Kidney capillary endothelial cell (primary cell): Measurements from ENCODE around the gene TAOK1.

Experiments
- DNase-seq: peaks from one replicate; pipeline ENCODE4 v3.0.0-alpha.2; 2018; ENCODE audit warnings: low spot score

The TAOK1 gene

GRCh38 chr17:29379084-29379991 lies 10.8 kb upstream of the TAOK1 start:
- no peak for DNase-seq

DNA sequence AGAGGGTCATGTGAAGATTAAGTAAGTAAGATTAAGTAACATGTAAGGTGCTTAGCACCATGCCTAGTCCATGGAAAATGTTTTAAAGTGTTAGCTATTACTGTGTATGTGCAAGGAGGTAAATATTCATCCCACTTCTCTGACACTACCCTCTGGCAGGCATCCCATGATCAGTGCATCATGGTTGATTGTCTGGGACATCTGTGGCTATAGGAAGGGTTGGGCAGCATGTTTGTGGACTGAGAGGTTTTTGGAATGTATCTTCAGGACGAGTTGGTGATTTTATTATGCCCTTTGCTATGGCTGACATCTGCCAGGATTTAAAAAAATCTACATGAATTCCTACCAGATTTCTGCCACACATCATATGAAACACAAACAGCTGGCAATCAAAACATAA lies 6.5 kb upstream of the TAOK1 start:
- no peak for DNase-seq

DNA sequence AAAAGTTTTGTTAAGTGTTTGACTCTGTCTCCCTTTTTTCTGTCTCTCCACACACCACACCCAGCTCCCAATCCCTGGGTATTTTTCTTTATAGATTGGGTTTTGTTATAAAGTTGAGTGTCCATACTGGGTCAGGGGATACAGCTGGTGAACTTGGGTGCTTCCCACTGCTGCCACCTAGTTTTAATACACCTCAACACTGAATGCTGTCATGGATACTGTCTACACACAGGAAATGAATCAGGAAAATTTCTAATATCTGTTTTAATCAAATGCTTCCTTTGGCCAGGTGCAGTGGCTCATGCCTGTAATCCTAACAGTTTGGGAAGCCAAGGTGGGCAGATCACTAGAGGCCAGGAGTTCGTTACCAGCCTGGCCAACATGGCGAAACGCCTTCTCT lies 5.3 kb upstream of the TAOK1 start:
- no peak for DNase-seq

GRCh38 chr17:29386760-29387159 lies 3.4 kb upstream of the TAOK1 start:
- DNase-seq, result no peak

- no peak for DNase-seq
Observed at GRCh38 chr17:29388937-29389336, 1.2 kb upstream of the TAOK1 start.

GRCh38 chr17:29390851-29391631 lies 878 bp downstream of the TAOK1 start:
- no peak for DNase-seq

GRCh38 chr17:29393436-29393835 lies 3.3 kb downstream of the TAOK1 start:
- DNase-seq, result no peak

DNA sequence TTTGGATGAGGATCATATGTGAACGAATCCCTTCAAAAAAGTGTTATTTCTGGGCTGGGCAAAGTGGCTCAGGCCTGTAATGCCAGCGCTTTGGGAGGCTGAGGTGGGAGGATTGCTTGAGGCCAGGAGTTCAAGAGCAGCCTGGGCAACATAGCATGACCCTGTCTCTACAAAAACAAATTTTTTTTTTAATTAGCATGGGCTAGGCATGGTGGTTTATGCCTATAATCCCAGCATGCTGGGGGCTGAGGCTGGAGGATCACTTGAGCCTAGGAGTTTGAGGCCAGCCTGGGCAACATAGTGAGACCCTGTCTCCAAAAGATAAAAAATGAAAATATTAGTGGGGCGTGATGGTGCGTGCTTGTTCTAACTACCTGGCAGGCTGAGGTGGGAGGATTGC lies 4.6 kb downstream of the TAOK1 start:
- no peak for DNase-seq

DNA sequence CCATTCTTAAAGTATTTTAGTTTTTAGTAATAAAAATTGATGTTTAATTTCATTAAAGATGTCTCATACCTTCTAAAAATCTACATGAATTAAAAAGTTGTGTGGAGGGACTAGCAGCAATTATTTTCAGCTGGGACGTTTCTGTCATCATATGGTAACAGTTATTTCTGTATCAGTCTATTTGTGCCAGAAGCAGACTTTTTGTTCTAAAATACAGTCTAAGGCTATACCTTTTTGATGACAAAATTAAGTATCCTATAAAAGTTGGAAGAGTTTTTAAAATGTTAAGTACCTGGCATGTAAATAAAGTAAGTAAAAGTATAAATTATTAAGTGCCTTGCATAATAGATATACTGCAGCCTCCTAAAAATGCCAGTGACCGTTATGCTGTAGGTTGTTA lies 5.9 kb downstream of the TAOK1 start:
- DNase-seq, result no peak

DNA sequence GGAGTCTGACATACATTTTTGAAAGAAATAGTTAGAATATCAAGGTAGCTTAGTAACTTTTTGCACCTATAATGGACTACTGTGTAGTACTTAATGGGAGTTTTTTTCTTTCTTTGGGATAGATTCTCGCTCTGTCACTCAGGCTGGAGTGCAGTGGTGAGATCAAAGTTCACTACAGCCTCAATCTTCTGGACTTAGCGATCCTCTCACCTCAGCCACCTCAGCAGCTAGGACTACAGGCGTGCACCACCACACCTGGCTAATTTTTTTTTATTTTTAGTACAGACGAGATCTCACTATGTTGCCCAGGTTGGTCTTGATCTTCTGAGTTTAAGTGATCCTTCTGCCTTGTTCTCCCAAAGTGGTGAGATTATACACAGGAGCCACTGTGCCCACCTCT lies 9.5 kb downstream of the TAOK1 start:
- no peak for DNase-seq

DNA sequence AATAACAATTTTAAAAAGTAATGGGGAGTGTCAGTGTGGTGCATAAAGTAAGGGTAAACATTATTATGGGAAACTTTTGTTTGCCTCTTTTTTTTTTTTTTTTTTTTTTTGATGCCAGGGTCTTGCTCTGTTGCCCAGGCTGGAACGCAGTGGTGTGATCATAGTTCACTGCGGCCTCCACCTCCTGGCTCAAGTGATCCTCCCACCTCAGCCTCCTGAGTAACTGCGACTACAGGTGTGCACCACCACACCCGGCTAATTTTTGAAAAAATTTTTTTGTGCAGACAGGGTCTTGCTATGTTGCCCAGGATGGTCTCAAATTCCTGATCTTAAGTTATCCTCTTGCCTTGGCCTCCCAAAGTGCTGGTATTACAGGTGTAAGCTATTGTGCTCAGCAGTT lies 10.7 kb downstream of the TAOK1 start:
- DNase-seq, result no peak

DNA sequence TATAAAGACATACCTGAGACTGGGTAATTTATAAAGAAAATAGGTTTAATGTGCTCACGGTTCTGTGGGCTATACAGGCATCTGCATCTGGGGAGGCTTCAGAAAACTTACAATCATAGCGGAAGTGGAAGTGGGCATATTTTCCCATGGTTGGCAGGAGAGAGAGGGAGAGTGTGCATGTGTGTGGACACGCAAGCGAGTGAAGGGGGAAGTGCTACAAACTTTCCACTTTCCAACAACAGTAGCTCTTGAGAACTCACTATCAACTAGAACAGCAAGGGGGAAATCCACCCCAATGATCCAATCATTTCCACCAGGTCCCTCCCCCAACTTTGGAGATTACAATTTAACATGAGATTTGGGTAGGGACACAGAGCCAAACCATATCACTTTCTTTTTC lies 11.1 kb downstream of the TAOK1 start:
- no peak for DNase-seq

DNA sequence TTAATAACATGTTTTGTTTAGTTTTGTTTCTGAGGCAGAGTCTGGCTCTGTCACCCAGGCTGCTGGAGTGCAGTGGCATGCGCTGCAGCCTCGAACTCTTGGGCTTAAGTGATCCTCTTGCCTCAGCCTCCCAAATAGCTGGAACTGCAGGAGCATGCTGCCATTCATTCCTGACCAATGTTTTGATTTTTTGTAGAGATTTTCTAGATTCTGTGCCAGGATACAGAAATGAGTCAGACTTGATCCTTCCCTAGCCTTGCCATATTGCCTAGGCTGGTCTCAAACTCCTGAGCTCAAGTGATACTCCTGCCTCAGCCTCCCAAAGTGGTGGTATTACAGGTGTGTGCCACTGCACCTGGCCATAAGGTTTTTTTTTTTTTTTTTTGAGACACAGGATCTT lies 17.7 kb downstream of the TAOK1 start:
- DNase-seq, result no peak

GRCh38 chr17:29409963-29410362 lies 19.8 kb downstream of the TAOK1 start:
- no peak for DNase-seq

- DNase-seq, result peak; percentile 82
Observed at GRCh38 chr17:29412780-29413565, 22.8 kb downstream of the TAOK1 start.

GRCh38 chr17:29420128-29420527 lies 30.0 kb downstream of the TAOK1 start:
- no peak for DNase-seq

- DNase-seq, result no peak
Observed at GRCh38 chr17:29430275-29430674, 40.1 kb downstream of the TAOK1 start.

DNA sequence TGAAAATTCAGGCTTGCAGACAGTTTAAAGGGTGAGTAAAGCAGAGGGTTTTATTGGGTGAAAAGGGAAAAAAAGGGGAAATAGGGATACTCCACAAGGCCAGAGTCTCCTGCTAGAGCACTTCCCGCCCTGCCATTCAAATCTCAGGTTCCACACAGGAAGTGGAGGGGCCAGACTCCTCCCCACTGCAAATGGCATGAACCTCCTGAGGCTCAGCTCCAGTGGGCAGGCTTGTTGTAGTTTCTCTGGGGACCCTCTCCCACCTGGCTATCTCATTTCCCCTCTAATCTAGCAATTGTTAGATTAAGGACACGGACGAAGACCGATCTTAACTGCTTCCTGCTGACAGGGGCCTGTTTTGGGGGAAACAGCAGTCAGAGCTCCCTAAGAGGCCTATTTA lies 43.4 kb downstream of the TAOK1 start:
- no peak for DNase-seq

- no peak for DNase-seq
Observed at GRCh38 chr17:29434550-29434949, 44.4 kb downstream of the TAOK1 start.

- DNase-seq, result no peak
Observed at GRCh38 chr17:29442451-29442850, 52.3 kb downstream of the TAOK1 start.

- no peak for DNase-seq
Observed at GRCh38 chr17:29443041-29443739, 53.0 kb downstream of the TAOK1 start.

DNA sequence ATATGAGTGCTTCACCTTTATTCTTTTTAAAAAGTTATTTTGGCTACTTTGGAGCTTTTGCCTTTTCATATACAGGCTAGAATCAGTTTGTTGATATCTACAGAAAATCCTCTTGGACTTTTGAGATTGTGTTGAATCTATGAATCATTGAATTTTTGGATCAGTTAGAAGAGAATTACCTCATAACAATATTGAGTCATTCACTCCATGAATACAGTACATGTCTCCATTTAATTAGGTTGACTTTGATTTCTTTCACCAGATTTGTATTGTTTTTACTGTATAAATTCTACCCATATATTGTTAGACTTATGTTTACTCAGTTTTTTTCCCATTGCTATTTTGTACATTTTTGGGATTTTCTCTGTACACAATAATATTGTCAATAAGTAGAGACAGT lies 54.4 kb downstream of the TAOK1 start:
- no peak for DNase-seq
